Right lobe of liver (tissue), 6 donors: Measurements from ENCODE around the gene HS1BP3. TPM values are rescaled to one million over a fixed set of nuclear protein-coding genes. Genes with fewer than 3 reads are reported as not detected.

ENCODE experiments used
- ATAC-seq, 4 donors: fragments of 200-7000 bp; cut with Tn5 transposase; one replicate each; pipeline ENCODE4 v1.9.1; 2020; ENCODE audit warnings: mild to moderate bottlenecking in 4 of 4, moderate library complexity in 4 of 4
- DNase-seq, 3 donors: peaks; one replicate each; pipeline ENCODE4 v3.0.0-alpha.2; 2020
- H3K27ac ChIP-seq, 3 donors: fragments of 200-600 bp; one replicate each; pipeline ENCODE4 v1.8.0; 2022
- H3K27me3 ChIP-seq, 2 donors: fragments of 200-600 bp; one replicate each; pipeline ENCODE4 v1.8.0; 2022
- H3K36me3 ChIP-seq, 4 donors: fragments of 200-600 bp; sonication (generic) in 1 of 4; one replicate each; pipeline versions ENCODE4 v1.5.1 to v1.8.0; 2017 to 2022; ENCODE audit warnings: control low read depth in 1 of 4
- H3K4me1 ChIP-seq, 4 donors: fragments of 200-600 bp; sonication (generic) in 1 of 4; one replicate each; pipeline versions ENCODE4 v1.5.1 to v1.8.0; 2017 to 2022; ENCODE audit warnings: control low read depth in 1 of 4
- H3K4me3 ChIP-seq, 3 donors: fragments of 200-600 bp; one replicate each; pipeline ENCODE4 v1.8.0; 2022
- H3K9me3 ChIP-seq, 4 donors: fragments of 200-600 bp; sonication (generic) in 1 of 4; one replicate each; pipeline versions ENCODE4 v1.5.1 to v1.8.0; 2017 to 2022; ENCODE audit warnings: control low read depth in 1 of 4
- POLR2A ChIP-seq: fragments of 450-650 bp; IDR thresholded peaks from one replicate; pipeline ENCODE4 v1.6.1; 2017; ENCODE audit warnings: antibody characterized with exemption, mild to moderate bottlenecking
- WGBS: methylation state at CpG from one replicate; pipeline ENCODE4 v1.1.6; 2018; ENCODE audit warnings: low coverage, low lambda C conversion rate; ENCODE audit not compliant: insufficient coverage; ENCODE audit errors: missing lambda C conversion rate; 5-methylcytosine and 5-hydroxymethylcytosine counted together
- intact Hi-C, 2 donors: fragments of 100-400 bp; cut with DNase I; formaldehyde crosslinking; loops; one replicate each; pipeline versions ENCODE4 v1.11.2 to v1.14.1; 2022
- total RNA-seq, 6 experiments: library from RNA; depleted of rRNA in 2 of 6; stranded (reverse); fragments of >200 nt in 2 of 6; fragmentation: NEBNext Ultra II Directional in 3 of 6; extraction: Animal tissue kit (Norgen Biotek cat#: 25700) in 3 of 6; gene quantifications; one replicate each; pipeline versions ENCODE4 v1.1.0 to v1.2.4, GENCODE V29; 2016 to 2023
- TF ChIP-seq, protein P1 (sequence below), 4 donors: fragments of 200-600 bp in 3 of 4; fragments of 450-650 bp in 1 of 4; IDR thresholded peaks; one replicate each; pipeline versions ENCODE4 v1.5.1 to v1.8.0; 2016 to 2022; ENCODE audit warnings: antibody characterized with exemption in 4 of 4, mild to moderate bottlenecking in 2 of 4
- donor health status: DM: no; HTN: yes; CAD: no.
- donor health status: DM: no; HTN: no; CAD: no.
- donor health status: DM: no; HTN: no; CAD: no.
- donor health status: DM: no; HTN: yes; CAD: no.
- donor health status: DM: no; HTN: yes; CAD: no.

HS1BP3 gene
- total RNA-seq, 6 experiments from 2014 or later: 17.5 to 34.7 (median 20.2) TPM

GRCh38 chr2:20611077-20611843 is 39.6 kb downstream of the HS1BP3 start:
- H3K36me3 ChIP-seq: no peaks in the 10 kb centered on the region
- H3K27me3 ChIP-seq: no peaks in the 10 kb centered on the region
- WGBS: 18% methylated on average over 13 of the region's 15 CpGs
- H3K4me3 ChIP-seq: no peak overlapping the region
- peak overlapping the region; percentile 61 to 94 (median 91) for H3K27ac ChIP-seq
- ATAC-seq (peak; percentile 81 to 95 (median 88)), DNase-seq (peak; percentile 78 to 84 (median 83))
- intact Hi-C loops: no loop called here
- TF ChIP-seq POLR2A: no peak
- TF ChIP-seq, protein P1, sequence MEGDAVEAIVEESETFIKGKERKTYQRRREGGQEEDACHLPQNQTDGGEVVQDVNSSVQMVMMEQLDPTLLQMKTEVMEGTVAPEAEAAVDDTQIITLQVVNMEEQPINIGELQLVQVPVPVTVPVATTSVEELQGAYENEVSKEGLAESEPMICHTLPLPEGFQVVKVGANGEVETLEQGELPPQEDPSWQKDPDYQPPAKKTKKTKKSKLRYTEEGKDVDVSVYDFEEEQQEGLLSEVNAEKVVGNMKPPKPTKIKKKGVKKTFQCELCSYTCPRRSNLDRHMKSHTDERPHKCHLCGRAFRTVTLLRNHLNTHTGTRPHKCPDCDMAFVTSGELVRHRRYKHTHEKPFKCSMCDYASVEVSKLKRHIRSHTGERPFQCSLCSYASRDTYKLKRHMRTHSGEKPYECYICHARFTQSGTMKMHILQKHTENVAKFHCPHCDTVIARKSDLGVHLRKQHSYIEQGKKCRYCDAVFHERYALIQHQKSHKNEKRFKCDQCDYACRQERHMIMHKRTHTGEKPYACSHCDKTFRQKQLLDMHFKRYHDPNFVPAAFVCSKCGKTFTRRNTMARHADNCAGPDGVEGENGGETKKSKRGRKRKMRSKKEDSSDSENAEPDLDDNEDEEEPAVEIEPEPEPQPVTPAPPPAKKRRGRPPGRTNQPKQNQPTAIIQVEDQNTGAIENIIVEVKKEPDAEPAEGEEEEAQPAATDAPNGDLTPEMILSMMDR (IDR thresholded peaks at IDR 0.05): no peak
- H3K9me3 ChIP-seq: no peaks in the 10 kb centered on the region
- peaks cover 0 to 38% (median 22%) of the 10 kb centered on the region in 4 donors for H3K4me1 ChIP-seq

DNA sequence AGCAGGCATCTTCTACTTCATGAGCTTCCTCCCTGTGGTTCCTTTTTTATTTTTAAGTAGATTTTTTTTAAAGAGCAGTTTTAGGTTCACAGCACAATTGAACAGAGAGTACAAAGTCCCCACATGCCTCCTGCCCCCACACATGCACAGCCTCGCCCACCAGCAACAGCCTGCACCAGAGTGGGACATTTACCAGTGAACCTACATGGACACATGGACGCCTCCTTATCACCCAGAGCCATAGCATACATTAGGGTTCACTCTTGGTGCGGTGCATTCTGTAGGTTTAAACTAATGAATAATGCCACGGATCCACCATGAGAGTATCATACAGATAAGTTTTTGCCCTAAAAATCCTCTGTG is 40.9 kb downstream of the HS1BP3 start:
- DNase-seq (peak in 1 of 3 donors; percentile 31), ATAC-seq (no peak)
- intact Hi-C loops: no loop called here
- Histone ChIP-seq H3K36me3 (no peaks in the 10 kb centered on the region), H3K27me3 (no peaks in the 10 kb centered on the region), H3K27ac (no peak overlapping the region), H3K4me3 (no peak overlapping the region), H3K4me1 (peaks cover 0 to 35% (median 15%) of the 10 kb centered on the region in 4 donors), H3K9me3 (no peaks in the 10 kb centered on the region)
- TF ChIP-seq, protein P1 (IDR thresholded peaks at IDR 0.05): no peak
- no peak for TF ChIP-seq POLR2A
- 52% methylated on average over 4 of the region's 4 CpGs for WGBS

DNA sequence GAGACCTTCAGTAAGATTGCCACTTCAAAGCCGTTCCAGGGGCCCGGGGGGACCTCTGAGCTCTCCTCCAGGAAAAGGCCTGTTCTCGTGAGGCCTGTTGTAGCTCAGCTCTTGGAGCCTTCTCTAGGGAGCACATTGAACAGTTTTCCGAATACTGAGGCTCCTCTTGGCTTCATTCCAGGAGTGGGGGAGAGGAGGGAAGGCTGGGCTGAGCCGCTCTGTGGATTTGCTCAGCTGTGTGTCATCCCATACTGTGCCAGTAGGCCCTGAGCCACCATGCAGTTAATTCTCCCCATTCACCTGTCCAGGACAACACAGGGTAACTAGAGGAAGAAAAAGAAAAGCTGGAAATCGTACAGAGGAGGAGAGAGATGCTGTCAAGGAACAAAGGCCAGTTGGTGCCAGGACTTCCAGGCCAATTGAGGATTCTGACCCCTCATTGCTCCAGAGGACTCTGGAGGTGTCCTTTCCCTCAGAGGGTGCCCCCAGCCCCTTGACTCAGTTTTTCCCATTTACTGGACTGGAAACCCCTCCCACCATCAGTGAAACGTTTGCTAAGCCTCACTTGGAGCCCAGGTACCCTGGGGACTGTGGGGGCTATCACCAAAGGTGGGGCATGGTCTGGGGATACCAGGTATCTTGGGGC is 41.4 kb downstream of the HS1BP3 start:
- Histone ChIP-seq H3K4me3 (no peak overlapping the region), H3K9me3 (no peaks in the 10 kb centered on the region), H3K27me3 (no peaks in the 10 kb centered on the region), H3K4me1 (peaks cover 0 to 30% (median 12%) of the 10 kb centered on the region in 4 donors), H3K36me3 (no peaks in the 10 kb centered on the region), H3K27ac (no peak overlapping the region)
- TF ChIP-seq, protein P1 (IDR thresholded peaks at IDR 0.05): peak in 1 of 4 donors; percentile 3
- no peak for TF ChIP-seq POLR2A
- peak in 1 of 4 donors; percentile 10 for ATAC-seq
- peak; percentile 19 to 33 (median 21) for DNase-seq
- intact Hi-C loops: no loop called here
- WGBS: 46% methylated on average over 3 of the region's 7 CpGs

- Histone ChIP-seq H3K36me3 (no peaks in the 10 kb centered on the region), H3K9me3 (no peaks in the 10 kb centered on the region), H3K4me3 (no peak overlapping the region), H3K4me1 (peaks cover 0 to 26% (median 6%) of the 10 kb centered on the region in 4 donors), H3K27me3 (no peaks in the 10 kb centered on the region), H3K27ac (no peak overlapping the region)
- TF ChIP-seq POLR2A: no peak
- TF ChIP-seq, protein P1 (IDR thresholded peaks at IDR 0.05): no peak
- intact Hi-C loops: no loop called here
- ATAC-seq (no peak), DNase-seq (peak in 2 of 3 donors; percentile 15 to 34)
- WGBS: 96% methylated on average over 5 of the region's 7 CpGs
These were observed 42.1 kb downstream of the HS1BP3 start for GRCh38 chr2:20608666-20609348.
